Measurements from ENCODE around the gene VAV2.

Gene VAV2

DNA sequence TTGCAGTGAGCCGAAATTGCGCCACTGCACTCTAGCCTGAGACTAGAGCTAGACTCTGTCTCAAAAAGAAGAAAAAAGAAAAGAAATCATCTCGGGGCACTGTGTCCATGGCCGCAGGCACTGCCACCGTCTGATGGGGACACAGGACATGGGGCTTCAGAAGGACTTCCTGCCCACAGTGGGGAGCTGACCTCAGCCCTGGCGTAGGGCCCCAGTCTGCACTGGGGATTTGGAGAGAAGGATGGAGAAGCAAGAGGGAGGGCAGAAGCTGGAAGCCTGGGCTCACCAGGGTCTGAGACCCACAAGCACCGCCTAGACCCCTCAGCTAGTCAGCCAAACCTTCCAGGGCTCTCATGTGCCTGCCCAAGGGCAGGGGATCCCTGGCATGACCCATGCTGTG, 249.9 kb downstream of the VAV2 start:
- TF ChIP-seq, protein P1, sequence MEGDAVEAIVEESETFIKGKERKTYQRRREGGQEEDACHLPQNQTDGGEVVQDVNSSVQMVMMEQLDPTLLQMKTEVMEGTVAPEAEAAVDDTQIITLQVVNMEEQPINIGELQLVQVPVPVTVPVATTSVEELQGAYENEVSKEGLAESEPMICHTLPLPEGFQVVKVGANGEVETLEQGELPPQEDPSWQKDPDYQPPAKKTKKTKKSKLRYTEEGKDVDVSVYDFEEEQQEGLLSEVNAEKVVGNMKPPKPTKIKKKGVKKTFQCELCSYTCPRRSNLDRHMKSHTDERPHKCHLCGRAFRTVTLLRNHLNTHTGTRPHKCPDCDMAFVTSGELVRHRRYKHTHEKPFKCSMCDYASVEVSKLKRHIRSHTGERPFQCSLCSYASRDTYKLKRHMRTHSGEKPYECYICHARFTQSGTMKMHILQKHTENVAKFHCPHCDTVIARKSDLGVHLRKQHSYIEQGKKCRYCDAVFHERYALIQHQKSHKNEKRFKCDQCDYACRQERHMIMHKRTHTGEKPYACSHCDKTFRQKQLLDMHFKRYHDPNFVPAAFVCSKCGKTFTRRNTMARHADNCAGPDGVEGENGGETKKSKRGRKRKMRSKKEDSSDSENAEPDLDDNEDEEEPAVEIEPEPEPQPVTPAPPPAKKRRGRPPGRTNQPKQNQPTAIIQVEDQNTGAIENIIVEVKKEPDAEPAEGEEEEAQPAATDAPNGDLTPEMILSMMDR (IDR thresholded peaks at IDR 0.05) = no peak

DNA sequence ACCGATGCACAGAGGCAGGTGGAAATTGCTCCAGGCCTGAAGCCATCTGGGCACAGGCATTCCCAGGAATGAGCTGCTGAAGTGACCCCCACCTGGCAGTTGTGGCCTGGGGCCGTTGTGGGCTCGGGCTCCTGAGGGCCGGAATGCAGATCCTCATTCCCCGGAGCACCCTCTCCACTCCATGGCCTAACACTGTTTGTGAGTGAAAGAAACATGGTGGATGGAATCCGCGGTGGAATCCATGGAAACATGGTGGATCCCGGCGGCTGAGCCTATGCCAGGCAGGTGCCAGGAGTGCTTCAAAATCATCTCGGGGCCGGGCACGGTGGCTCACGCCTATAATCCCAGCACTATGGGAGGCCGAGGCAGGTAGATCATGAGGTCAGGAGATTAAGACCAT, 250.4 kb downstream of the VAV2 start:
- TF ChIP-seq, protein P1 (IDR thresholded peaks at IDR 0.05) = no peak

DNA sequence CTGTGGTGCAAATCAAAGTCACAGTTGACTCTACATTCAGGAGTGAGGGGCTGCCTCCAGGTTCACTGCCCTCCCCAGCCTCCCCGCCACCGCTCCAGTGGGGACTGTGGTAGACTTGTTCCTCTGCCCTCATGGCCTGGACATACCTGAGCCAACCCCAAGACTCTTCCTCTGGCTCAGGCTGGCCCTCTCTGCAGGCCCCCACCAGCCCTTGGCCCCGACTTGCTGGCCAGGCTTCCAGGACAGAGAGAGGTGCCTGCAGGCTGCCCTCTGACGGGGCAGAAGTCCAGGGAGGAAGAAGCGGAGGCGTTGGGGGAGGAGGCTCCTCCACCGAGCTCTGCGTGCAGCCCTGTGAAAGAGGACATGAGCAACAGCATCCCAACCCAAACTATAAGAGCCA, 251.2 kb downstream of the VAV2 start:
- TF ChIP-seq, protein P1 (IDR thresholded peaks at IDR 0.05) = no peak

DNA sequence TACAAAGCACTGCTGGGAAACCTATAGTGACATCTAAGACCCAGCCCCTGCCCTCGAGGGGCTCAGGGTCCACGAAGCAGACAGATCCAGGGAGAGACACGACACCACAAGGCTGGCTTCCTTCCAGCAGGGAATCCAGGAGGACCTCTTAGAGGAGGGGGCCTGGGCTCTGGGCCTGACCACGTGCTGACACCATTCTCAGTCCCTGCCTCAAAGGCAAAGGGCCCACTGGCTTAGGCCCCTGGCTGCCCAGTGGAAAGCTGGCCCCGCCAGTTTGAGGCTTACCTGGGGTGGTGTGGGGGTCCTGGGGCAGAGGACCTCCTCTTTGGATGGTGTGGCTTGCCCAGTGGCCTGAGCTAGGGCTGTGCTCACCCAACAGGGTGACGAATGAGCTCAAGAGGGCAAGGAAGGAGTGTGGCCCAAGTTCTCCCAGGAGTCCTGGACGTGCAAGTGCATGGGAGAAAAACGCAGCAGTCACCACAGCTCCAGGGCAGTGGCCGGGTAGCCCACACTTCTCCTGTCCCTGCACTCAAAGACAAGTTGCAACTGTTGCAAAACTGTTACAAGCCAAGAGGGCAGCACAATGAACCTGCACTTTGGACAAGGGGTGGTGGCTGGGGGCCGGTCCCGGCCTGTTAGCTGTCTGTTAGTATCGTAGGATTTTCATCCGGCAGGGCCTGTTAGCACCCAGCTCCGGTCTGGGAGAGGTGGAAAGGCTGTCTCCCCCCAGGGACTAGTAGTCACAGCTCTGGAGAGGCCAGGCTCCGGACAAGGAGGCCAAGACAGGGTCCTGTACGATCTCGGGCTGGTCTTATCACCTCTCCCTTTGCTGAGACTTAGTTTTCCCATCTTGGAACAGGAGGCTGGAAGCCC, 252.5 kb downstream of the VAV2 start:
- TF ChIP-seq, protein P1 (IDR thresholded peaks at IDR 0.05) = no peak

DNA sequence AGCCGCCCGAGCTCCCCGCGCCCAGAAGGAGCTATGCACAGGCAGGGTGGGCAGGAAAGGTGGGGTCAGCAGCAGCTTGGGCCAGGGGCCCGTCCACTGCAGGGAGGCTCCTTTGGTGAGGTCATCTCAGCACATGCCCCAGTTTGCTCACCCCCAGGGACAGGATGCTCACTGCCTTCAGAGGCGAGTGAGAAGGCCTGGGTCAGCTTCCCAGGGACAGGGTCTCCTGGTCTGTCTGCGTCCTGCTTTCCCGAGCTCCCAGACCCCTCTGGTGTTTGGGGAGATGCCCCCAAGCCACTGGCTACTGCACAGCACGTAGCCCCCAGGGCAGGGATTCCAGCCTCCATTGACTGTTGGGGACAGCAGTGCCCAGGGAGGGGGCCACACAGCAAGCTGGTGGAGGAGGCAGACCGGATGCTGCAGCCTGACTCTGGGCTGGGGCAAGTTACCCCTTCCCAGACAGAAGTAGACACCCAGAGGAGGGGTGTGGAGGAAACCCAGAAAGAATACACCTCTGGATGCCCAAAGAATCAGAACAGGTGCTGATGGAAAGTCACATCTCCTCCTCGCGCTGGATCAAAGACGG, 253.4 kb downstream of the VAV2 start:
- TF ChIP-seq, protein P1 (IDR thresholded peaks at IDR 0.05) = no peak

DNA sequence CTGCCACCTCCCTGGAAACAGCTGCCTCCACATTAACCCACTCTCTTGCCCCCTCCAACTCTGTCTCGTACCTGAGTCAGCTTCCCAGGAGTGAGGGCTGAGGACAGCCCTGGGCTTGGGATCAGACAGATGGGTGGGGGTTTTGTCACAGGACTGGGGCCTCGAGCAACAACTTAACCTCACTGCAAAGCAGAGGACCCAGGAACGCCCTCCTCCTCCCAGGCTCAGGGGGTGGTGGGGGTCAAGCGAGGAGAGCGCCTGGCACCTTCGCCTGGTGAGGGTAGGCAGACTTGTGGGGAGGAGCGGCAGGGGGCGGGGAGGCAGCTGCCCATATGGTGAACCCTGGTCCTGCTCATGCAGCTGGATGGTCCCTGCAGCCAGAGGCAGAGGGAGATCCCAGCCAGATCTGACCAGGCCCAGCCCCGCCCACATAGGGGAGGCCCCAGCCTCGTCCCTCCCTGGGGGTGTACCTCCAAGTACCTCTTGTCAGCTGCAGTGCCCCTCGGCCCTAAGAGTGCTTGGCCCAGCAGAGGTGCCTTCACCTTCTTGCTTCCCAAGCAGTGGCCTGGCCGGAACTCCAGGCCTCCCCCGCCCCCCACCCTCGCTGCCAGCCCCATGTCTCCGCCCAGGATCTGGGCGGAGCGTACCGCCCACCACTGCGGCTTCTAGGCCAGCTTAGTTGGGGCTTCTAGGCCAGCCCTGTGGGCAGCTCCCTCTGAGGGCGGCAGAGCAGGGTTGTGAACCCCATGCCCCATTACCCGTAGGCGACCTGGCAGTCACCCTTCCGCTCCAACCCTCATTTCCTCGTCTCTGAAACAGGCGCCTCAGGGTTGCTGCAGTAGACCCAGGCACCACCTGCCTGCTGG, 254.1 kb downstream of the VAV2 start, which contains the start of gene SARDH:
SARDH (minus strand) TSS at position 579 of the 866 bp plus-strand sequence. CDS start 4,179 bp downstream, outside the sequence.
- TF ChIP-seq, protein P1 (IDR thresholded peaks at IDR 0.05) = no peak

DNA sequence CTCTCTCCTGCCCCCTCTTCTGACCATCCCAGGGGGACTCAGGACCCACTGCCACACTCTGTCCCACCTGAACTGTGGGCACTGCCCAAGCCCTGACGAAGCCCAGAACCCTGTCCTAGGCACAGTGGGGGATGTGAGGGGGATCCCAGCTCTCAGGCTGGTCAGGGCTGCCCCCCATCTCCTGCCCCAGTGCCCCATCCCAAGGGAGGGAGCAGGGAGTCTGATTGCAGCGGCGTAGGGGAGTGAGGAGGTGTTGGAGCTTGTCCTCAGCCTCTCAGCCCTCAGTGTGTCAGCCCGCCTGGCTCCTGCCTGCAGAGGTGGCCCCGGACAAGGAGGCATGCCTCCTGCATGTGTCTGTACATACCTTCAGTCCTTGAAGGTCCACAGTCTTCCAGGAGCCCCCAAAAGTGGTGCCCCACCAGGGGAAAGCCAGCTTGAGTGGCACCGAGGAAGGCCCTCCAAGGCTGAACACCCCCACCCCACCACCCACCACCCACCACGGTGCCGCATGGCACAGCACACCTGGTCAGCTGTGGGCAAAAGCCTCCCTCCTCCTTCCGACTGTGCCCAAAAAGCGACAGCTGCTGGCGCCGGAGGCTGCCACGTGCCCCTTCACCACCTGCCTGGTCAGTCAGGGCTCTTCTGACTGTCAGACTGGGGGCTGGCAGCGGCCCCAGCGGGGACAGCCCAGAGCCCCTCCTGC, 254.9 kb downstream of the VAV2 start:
- TF ChIP-seq, protein P1 (IDR thresholded peaks at IDR 0.05) = no peak
